NCI-H146 treated with DMSO at 0.1 percent for 48 hours (cell line): Measurements from ENCODE around the gene COL19A1.

ENCODE experiments used
- DNase-seq: peaks from one replicate; lab custom pipeline; 2025; ENCODE audit not compliant: unreplicated experiment; lab: John Stamatoyannopoulos, UW

COL19A1 gene

GRCh38 chr6:70118670-70119069, 252.3 kb downstream of the COL19A1 start:
- no peak for DNase-seq

DNA sequence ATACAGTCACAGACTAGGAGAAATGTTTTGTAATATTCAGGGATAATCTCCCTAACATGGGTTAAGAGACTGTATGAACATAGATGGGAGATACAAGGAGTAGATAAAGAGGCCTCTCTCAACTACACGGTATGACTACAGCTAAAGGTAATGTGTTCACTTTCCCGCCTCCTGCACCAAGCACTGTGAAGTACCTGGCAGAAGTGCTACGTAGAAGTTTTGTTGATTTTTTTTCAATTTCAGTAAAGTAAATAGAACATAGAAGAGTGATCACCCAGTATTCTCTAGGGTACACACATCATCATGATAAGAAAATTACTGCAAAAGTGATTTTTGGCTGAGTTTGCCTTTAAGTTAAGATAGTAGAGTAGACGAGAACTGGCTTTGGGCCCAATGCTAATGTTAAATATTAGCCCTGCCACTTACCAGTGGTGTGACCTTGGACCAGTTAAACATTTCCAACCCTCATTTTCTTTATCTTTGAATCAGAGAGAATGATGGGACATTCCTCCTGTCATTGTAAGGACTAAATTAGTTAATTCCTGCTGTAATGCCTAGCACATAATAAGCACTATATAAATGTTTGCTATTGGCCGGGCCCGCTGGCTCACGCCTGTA, 253.0 kb downstream of the COL19A1 start:
- no peak for DNase-seq

- DNase-seq, result no peak
Measured at GRCh38 chr6:70124443-70124842, 258.1 kb downstream of the COL19A1 start.

GRCh38 chr6:70124882-70125545, 258.7 kb downstream of the COL19A1 start:
- no peak for DNase-seq

DNA sequence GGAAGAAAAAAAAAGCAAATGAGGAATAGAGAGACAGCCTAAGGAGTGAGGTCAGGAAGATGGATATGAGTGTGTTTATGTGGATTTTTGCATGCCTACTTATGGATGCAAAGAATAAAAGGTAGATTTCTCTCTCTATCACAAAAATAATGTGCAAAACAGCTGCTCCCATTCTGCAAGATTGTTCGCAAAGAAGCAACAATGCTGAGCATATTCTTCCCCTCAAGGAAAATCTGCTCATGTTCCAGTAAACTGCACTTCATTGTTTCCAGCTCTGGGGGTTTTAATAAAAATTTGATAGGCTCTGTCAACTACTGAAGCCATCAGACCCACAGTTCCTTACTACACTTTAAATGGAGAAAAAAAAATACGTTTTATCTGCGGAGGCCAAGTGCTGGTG, 259.2 kb downstream of the COL19A1 start:
- no peak for DNase-seq

GRCh38 chr6:70129341-70129740, 263.0 kb downstream of the COL19A1 start:
- DNase-seq, result no peak

- DNase-seq, result no peak
Measured at GRCh38 chr6:70130865-70131264, 264.5 kb downstream of the COL19A1 start.

DNA sequence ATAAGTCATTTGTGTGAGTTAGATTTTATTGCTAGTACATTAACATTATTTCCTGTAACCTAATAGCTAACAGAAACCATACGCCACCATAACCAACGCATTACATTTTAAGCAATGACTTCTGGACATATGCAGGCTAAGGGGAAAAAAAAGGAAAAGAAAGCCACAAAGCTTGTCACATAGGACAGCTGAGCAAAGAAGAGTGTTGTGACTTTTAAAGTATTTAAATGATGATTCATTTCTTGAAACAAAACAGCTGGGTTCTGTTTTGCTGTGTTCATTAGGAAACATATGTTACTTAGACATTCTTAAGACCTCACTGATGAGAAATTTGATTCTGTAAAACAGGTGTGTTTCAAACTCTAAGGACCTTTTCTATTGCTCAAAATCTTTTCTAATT, 265.2 kb downstream of the COL19A1 start:
- no peak for DNase-seq

- no peak for DNase-seq
Measured at GRCh38 chr6:70133246-70133645, 266.9 kb downstream of the COL19A1 start.

DNA sequence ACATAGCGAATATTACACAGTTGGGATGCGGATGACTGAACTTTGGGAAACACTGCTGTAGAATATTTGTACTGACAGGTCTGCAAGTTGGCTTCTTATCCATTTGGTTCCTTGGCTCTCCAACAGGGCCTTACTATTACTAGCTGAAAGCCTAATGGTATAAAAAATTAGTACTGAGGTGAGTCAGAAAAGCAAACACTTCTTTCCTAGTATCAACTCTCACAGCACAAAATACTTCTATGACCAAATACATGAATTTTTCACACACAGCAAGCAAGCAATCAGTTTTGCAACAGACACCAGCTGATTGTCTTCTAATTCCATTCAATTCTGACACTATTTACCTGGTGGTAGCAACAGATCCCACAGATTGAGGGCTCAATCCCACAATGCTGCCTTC, 268.2 kb downstream of the COL19A1 start:
- DNase-seq, result no peak

DNA sequence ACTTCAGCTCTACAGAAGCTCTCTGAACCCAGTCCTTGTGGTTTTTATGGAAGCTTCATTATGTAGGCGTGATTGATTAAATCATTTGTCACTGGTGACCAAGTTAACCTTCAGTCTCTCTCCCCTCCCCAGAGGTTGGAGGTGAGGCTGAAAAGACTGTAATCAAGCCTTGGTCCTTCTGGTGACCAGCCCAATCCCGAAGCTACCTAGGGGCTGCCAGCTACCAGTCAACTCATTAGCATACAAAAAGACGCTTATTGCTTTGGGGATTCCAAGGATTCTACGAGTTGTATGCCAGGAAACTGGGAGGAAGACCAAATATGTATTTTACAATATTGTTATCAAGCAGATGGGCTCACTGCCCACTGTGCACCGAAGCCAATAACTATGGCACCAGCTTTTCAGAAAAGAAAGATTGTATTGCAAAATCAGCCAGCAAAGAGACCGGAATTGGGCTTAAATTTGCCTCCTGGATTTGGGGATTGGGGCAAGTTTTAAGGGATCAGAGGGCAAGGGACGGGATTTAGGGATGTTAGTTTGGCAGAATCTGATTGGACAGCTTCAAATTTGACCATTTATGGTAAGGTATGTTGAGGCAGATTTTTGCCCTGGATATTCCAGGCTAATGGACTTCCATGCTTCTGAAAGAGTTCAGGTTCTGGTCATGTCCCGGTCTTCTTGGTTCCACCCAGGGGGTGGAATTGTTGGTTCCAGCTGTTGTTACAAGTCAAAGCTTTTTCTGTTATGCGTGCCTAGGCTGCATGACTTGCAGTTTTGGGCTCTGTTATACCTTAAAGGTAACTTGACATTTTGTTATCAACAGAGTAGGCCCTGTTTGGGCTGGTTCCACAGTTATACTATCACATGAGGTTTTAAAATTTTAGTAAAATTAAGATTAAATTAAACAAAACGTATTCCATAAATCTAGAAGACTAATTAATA, 269.1 kb downstream of the COL19A1 start:
- no peak for DNase-seq

DNA sequence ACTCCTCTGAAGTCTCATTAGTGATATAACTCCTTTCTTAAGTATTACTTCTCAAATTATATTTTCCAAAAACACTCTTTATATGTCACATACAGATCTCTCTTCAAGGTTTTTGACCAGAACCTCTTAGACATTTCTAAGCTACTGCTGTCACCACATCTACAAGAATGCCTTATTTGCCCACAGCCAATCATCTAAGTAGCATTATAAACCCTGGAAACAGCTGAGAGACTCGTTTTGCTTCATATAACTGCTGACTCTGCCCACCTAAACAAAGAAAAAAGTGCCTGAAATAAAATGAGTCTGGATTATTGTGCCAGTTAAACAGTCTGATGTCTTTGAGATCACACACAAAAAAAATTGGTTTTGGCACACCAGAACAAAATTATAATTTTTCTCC, 270.6 kb downstream of the COL19A1 start:
- DNase-seq, result no peak

GRCh38 chr6:70140496-70140895, 274.1 kb downstream of the COL19A1 start:
- DNase-seq, result no peak

- no peak for DNase-seq
Measured at GRCh38 chr6:70142034-70142433, 275.7 kb downstream of the COL19A1 start.

GRCh38 chr6:70145178-70145577, 278.8 kb downstream of the COL19A1 start:
- DNase-seq, result no peak

GRCh38 chr6:70149209-70149788, 282.9 kb downstream of the COL19A1 start:
- DNase-seq, result no peak

GRCh38 chr6:70150521-70150920, 284.2 kb downstream of the COL19A1 start:
- no peak for DNase-seq

- DNase-seq, result no peak
Measured at GRCh38 chr6:70151616-70152015, 285.3 kb downstream of the COL19A1 start.

GRCh38 chr6:70152786-70153185, 286.4 kb downstream of the COL19A1 start:
- DNase-seq, result no peak

- no peak for DNase-seq
Measured at GRCh38 chr6:70157086-70157485, 290.7 kb downstream of the COL19A1 start.

DNA sequence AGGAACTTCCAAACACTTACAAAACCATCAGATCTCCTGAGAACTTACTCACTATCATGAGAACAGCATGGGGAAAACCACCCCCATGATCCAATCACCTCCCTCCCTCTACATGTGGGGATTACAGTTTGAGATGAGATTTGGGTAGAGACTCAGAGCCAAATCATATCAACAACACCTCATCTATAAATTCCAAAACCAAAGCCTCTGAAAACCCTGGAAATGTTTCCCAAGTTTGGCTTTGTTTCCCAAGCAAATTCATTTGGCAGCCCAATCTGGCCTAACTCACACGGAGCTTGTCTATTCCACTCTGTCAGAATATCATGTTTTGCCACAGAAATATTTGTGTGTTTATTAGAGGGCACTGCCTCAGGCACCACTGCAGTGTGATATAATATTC, 293.9 kb downstream of the COL19A1 start:
- DNase-seq, result no peak

- no peak for DNase-seq
Measured at GRCh38 chr6:70162972-70163371, 296.6 kb downstream of the COL19A1 start.
